K562 (cell line): Measurements from ENCODE around the gene SMIM12. TPM values are rescaled to one million over a fixed set of nuclear protein-coding genes. Genes with fewer than 3 reads are reported as not detected.

Experiments used
- ARID1B ChIP-seq: fragments of 450-650 bp; IDR thresholded peaks from 2 replicates; pipeline ENCODE4 v1.6.1; 2016; ENCODE audit warnings: antibody characterized with exemption, mild to moderate bottlenecking, inconsistent platforms
- CBX3 ChIP-seq, 2 experiments: IDR thresholded peaks; 1 replicate in 1 of 2; 2 replicates in 1 of 2; pipeline ENCODE4 v1.6.1; 2012; ENCODE audit warnings: inconsistent platforms in 2 of 2, low read length in 2 of 2, borderline replicate concordance in 1 of 2, control low read depth in 1 of 2
- CC2D1A ChIP-seq: fragments of 450-650 bp; IDR thresholded peaks from 2 replicates; pipeline ENCODE4 v1.6.1; 2017; ENCODE audit warnings: mild to moderate bottlenecking
- CXXC5 ChIP-seq: fragments of 250-450 bp; sonication (Bioruptor Pico); IDR thresholded peaks from 2 replicates; pipeline ENCODE4 v1.8.0; 2022; ENCODE audit warnings: inconsistent platforms, mild to moderate bottlenecking, moderate library complexity
- DPF2 ChIP-seq: fragments of 450-650 bp; IDR thresholded peaks from 2 replicates; pipeline ENCODE4 v1.6.1; 2016
- ERF ChIP-seq: fragments of 450-650 bp; formaldehyde crosslinking; IDR thresholded peaks from 2 replicates; pipeline ENCODE4 v1.4.0; 2020; ENCODE audit warnings: mild to moderate bottlenecking, mixed read lengths
- ETV1 ChIP-seq: fragments of 450-650 bp; conservative IDR thresholded peaks from 2 replicates; pipeline ENCODE4 v1.6.1; 2016; ENCODE audit warnings: missing genetic modification characterization, control low read depth, low read depth, missing compliant biosample characterization
- GABPB1 ChIP-seq: sonication (generic); formaldehyde crosslinking; IDR thresholded peaks from 2 replicates; pipeline ENCODE4 v1.8.0; 2022; ENCODE audit warnings: mild to moderate bottlenecking, missing genetic modification reagents
- HDAC1 ChIP-seq, 2 experiments: fragments of 450-650 bp; IDR thresholded peaks; 2 replicates each; pipeline ENCODE4 v1.6.1; 2016 to 2017; ENCODE audit warnings: inconsistent platforms in 1 of 2, mild to moderate bottlenecking in 1 of 2, moderate library complexity in 1 of 2
- JUN ChIP-seq, 2 experiments: sonication (generic) in 1 of 2; formaldehyde crosslinking in 1 of 2; IDR thresholded peaks; 2 replicates each; pipeline versions ENCODE4 v1.6.1 to v1.8.0; 2012 to 2022; ENCODE audit warnings: borderline replicate concordance in 2 of 2, mild to moderate bottlenecking in 2 of 2, improper control_type of control experiment in 1 of 2, low read depth in 1 of 2, low read length in 1 of 2, missing genetic modification reagents in 1 of 2
- MAFG ChIP-seq: fragments of 450-650 bp; conservative IDR thresholded peaks from 2 replicates; pipeline ENCODE4 v1.6.1; 2016; ENCODE audit warnings: missing genetic modification characterization, missing compliant biosample characterization
- MAZ ChIP-seq, 2 experiments: fragments of 450-650 bp in 1 of 2; sonication (generic) in 1 of 2; formaldehyde crosslinking; IDR thresholded peaks in 1 of 2; conservative IDR thresholded peaks in 1 of 2; 2 replicates each; pipeline versions ENCODE4 v1.4.0 to v1.5.0; 2020; ENCODE audit warnings: mild to moderate bottlenecking in 1 of 2, missing genetic modification reagents in 1 of 2
- MECOM ChIP-seq: fragments of 250-450 bp; sonication (Bioruptor Pico); IDR thresholded peaks from 2 replicates; pipeline ENCODE4 v1.8.0; 2022; ENCODE audit warnings: inconsistent platforms
- MYBL2 ChIP-seq, 2 experiments: fragments of 450-650 bp in 1 of 2; sonication (generic) in 1 of 2; formaldehyde crosslinking in 1 of 2; IDR thresholded peaks; 2 replicates each; pipeline versions ENCODE4 v1.6.1 to v1.8.1; 2017 to 2022; ENCODE audit warnings: borderline replicate concordance in 1 of 2, inconsistent platforms in 1 of 2, low read depth in 1 of 2, mild to moderate bottlenecking in 1 of 2, missing genetic modification reagents in 1 of 2, moderate library complexity in 1 of 2
- NBN ChIP-seq: fragments of 450-650 bp; IDR thresholded peaks from 2 replicates; pipeline ENCODE4 v1.6.1; 2016; ENCODE audit warnings: low read depth, mild to moderate bottlenecking
- RNF2 ChIP-seq: sonication (generic); IDR thresholded peaks from 2 replicates; pipeline ENCODE4 v1.6.1; 2016
- XRCC5 ChIP-seq: fragments of 200-400 bp; formaldehyde crosslinking; IDR thresholded peaks from 2 replicates; pipeline ENCODE4 v1.6.1; 2017; ENCODE audit warnings: low read depth, mild to moderate bottlenecking, low read length
- ZNF133 ChIP-seq: fragments of 250-450 bp; sonication (Bioruptor Pico); IDR thresholded peaks from 2 replicates; pipeline ENCODE4 v1.4.0; 2020; ENCODE audit warnings: mild to moderate bottlenecking
- ZNF609 ChIP-seq: sonication (generic); formaldehyde crosslinking; IDR thresholded peaks from 2 replicates; pipeline ENCODE4 v1.8.1; 2023; ENCODE audit warnings: missing genetic modification reagents, mild to moderate bottlenecking, borderline replicate concordance
- ZNF785 ChIP-seq: fragments of 250-450 bp; sonication (Bioruptor Pico); IDR thresholded peaks from 2 replicates; pipeline ENCODE4 v1.4.0; 2020; ENCODE audit warnings: mild to moderate bottlenecking
- polyA plus RNA-seq, 8 experiments: library from polyadenylated mRNA; depleted of rRNA in 4 of 8; stranded (reverse) in 5 of 8; unstranded in 3 of 8; fragments of >200 nt; fragmentation: Nextera tagmentation in 2 of 8; fragmentation: Illumina TruSeq in 1 of 8; extraction: Ambion mirVana in 2 of 8; extraction: Trizol in 1 of 8; gene quantifications; 2 replicates each; pipeline versions ENCODE4 v1.2.1 to v1.2.3, GENCODE V29; 2011 to 2014; ENCODE audit warnings: inconsistent platforms in 1 of 8, missing spikeins in 1 of 8
- total RNA-seq, 7 experiments: library from RNA; depleted of rRNA in 6 of 7; stranded (reverse); fragments of >200 nt in 6 of 7; fragmentation: Illumina TruSeq in 2 of 7; extraction: Trizol in 2 of 7; gene quantifications; 2 replicates each; pipeline versions ENCODE4 v1.2.1 to v1.2.3, GENCODE V29; 2011 to 2021; ENCODE audit warnings: low replicate concordance in 1 of 7

SMIM12 gene
- total and polyA plus RNA-seq, 9 of the 15 experiments (the other 6 are each of a cell fraction or from before 2014, with no cell fraction given) = 51.7 to 112 (median 63.9) TPM

DNA sequence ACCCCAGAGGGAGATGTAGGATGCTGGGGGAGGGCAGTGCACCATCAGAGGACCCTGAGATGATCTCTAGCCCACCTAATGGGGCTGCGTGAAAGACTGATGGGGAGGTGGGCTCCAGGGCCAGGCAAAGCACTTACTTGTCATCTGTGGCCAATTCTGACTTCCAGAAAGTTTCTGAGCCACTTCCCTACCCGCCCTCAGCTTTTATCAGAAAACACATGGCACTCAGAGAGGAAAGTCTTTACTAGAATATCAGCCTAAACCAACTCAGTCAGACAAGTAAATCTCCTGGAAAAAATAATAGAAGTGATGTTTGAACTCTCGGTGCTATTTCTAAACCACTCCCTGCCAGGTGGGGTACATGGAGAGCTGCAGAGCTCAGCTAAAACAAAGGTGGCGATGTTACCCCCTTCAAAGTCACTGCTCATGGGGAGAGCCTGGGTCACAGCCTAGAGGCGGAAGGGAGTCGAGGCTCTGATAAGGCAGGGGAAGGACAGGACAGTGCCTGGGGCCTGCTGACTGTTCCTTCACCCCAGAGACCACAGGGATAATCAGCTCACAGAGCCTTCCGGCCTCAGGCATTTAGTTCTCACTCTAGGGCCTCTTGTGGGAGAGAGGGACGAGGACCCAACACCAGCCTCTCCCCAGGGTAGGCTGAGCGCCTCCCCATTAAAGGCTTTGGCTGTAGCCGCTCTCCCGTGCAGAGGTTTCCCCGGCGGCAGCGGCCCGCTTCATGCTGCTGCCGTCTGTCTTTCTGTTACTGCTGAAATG, 14.2 kb downstream of the SMIM12 start (continued):
- peak; percentile 43; the same call in 1 of the 2 replicates for TF ChIP-seq ERF
- TF ChIP-seq ZNF785 = no peak
- TF ChIP-seq NBN = 0 out of 2 replicates have a peak, but pooled peaks have one; percentile 63
- no peak for TF ChIP-seq JUN (IDR thresholded peaks at IDR 0.05; ENCODE audit: borderline replicate concordance, low read depth, low read length)
- no peak for TF ChIP-seq JUN (CRISPR knock-in tag; IDR thresholded peaks at IDR 0.05; ENCODE audit: borderline replicate concordance)
- TF ChIP-seq CC2D1A = no peak
- TF ChIP-seq HDAC1 (IDR thresholded peaks at IDR 0.05) = peak in 1 of 2 experiments; percentile 58; a peak in 1 of 4 replicates
- TF ChIP-seq GABPB1 (CRISPR knock-in tag) = peak; percentile 44; the same call in 1 of the 2 replicates
- peak in 1 of 2 experiments; percentile 63; a peak in 1 of 3 replicates for TF ChIP-seq CBX3 (IDR thresholded peaks at IDR 0.05; ENCODE audit: borderline replicate concordance in 1 of 2, low read length in 2 of 2)
- peak; percentile 63 for TF ChIP-seq CXXC5 (CRISPR knock-in tag)
- 0 out of 2 replicates have a peak, but pooled peaks have one; percentile 52 for TF ChIP-seq XRCC5
- peak; percentile 79 for TF ChIP-seq DPF2
- TF ChIP-seq RNF2 = peak; percentile 91
- no peak for TF ChIP-seq ZNF609
- TF ChIP-seq MECOM = no peak
- no peak for TF ChIP-seq ZNF133
- TF ChIP-seq MAZ (CRISPR knock-in tag; conservative IDR thresholded peaks at IDR 0.05 in 1 of 2, IDR thresholded peaks at IDR 0.05 in 1 of 2) = peak in 1 of 2 experiments; percentile 55; a peak in 2 of 4 replicates
- no peak for TF ChIP-seq MAFG (tag)
- peak; percentile 92 for TF ChIP-seq ETV1 (tag)
- no peak for TF ChIP-seq MYBL2 (IDR thresholded peaks at IDR 0.05; ENCODE audit: low read depth)
- no peak for TF ChIP-seq MYBL2 (CRISPR knock-in tag; IDR thresholded peaks at IDR 0.05; ENCODE audit: borderline replicate concordance)
- TF ChIP-seq ARID1B = peak; percentile 77
